K562 (cell line): ENCODE results near the gene EFHC1. TPM values are rescaled to one million over a fixed set of nuclear protein-coding genes. Genes with fewer than 3 reads are reported as not detected.

Experiments
- ATAC-seq: fragments of 200-7000 bp; cut with Tn5 transposase; 3 replicates; pipeline ENCODE4 v1.9.1; 2020; ENCODE audit warnings: moderate library complexity
- BruUV-seq: library from RNA; stranded (reverse); fragments of 400-500 nt; replicated peaks from 2 replicates; lab custom pipeline; 2021; lab: Mats Ljungman, UMichigan
- CTCF ChIA-PET: fragments of 300-600 bp; formaldehyde crosslinking; extraction: SDS; loops from one replicate; lab custom pipeline; 2021; ENCODE audit warnings: low intra/inter-chr PET ratio; lab: Yijun Ruan, JAX
- POLR2A ChIA-PET: fragments of 300-600, 350-650 bp; sonication (Branson Sonifier 250); formaldehyde crosslinking; extraction: SDS; loops from one replicate; lab custom pipeline; 2021; ENCODE audit warnings: antibody characterized with exemption, inconsistent platforms; lab: Yijun Ruan, JAX
- DNase-seq, 4 experiments: peaks; one replicate each; pipeline versions ENCODE4 v3.0.0 to v3.0.0-alpha.2; 2011 to 2018; ENCODE audit warnings: low spot score in 3 of 4, mixed read lengths in 3 of 4; ENCODE audit errors: extremely low read depth in 1 of 4
- FAIRE-seq: peaks from 2 replicates; lab custom pipeline; 2011; peaks lifted over from hg19 to GRCh38; lab: Jason Lieb, UNC
- H2AFZ ChIP-seq: 2 replicates; pipeline ENCODE4 v1.6.0; 2011; ENCODE audit warnings: low read depth, low read length, control low read depth, inconsistent platforms
- H3K27ac ChIP-seq: fragments of 200-600 bp; 3 replicates; pipeline ENCODE4 v1.8.0; 2011; ENCODE audit warnings: low read depth, mild to moderate bottlenecking, control low read depth, inconsistent platforms, low read length, moderate library complexity, mixed read lengths; ENCODE audit errors: extremely low read depth
- H3K27me3 ChIP-seq, 2 experiments: fragments of 300-600 bp in 1 of 2; 2 replicates in 1 of 2; 3 replicates in 1 of 2; pipeline versions ENCODE4 v1.6.0 to v1.8.0; 2011; ENCODE audit warnings: inconsistent platforms in 2 of 2, low read length in 2 of 2, mild to moderate bottlenecking in 1 of 2, mixed read lengths in 1 of 2, moderate library complexity in 1 of 2; ENCODE audit not compliant: control insufficient read depth in 2 of 2, insufficient read depth in 2 of 2
- H3K36me3 ChIP-seq: fragments of 300-600 bp; 3 replicates; pipeline ENCODE4 v1.8.0; 2011; ENCODE audit warnings: mild to moderate bottlenecking, low read length, inconsistent platforms; ENCODE audit not compliant: control insufficient read depth, insufficient read depth
- H3K4me1 ChIP-seq, 2 experiments: fragments of 200-600 bp in 1 of 2; replicated peaks in 1 of 2; 2 replicates in 1 of 2; 3 replicates in 1 of 2; pipeline versions ENCODE4 v1.5.1 to v1.8.0; 2011; ENCODE audit warnings: inconsistent platforms in 2 of 2, low read length in 2 of 2, mild to moderate bottlenecking in 1 of 2, mixed read lengths in 1 of 2, moderate library complexity in 1 of 2; ENCODE audit not compliant: control insufficient read depth in 2 of 2, insufficient read depth in 2 of 2
- H3K4me2 ChIP-seq: 2 replicates; pipeline ENCODE4 v1.6.1; 2011; ENCODE audit warnings: low read length, control low read depth, inconsistent platforms, mixed read lengths; ENCODE audit not compliant: insufficient read depth
- H3K4me3 ChIP-seq: fragments of 200-600 bp; sonication (generic), shearing (Covaris generic); 2 replicates; pipeline ENCODE4 v1.5.1; 2016; ENCODE audit warnings: control low read depth, inconsistent platforms
- H3K79me2 ChIP-seq: fragments of 200-600 bp; 3 replicates; pipeline ENCODE4 v1.8.0; 2011; ENCODE audit warnings: low read length, inconsistent platforms; ENCODE audit not compliant: control insufficient read depth, insufficient read depth
- H3K9ac ChIP-seq, 2 experiments: 2 replicates each; pipeline versions ENCODE4 v1.6.0 to v1.6.1; 2011; ENCODE audit warnings: low read depth in 2 of 2, low read length in 2 of 2, control low read depth in 1 of 2, inconsistent platforms in 1 of 2, mild to moderate bottlenecking in 1 of 2, mixed read lengths in 1 of 2; ENCODE audit not compliant: insufficient read depth in 1 of 2
- H3K9me1 ChIP-seq: one replicate; pipeline ENCODE4 v1.6.0; 2011; ENCODE audit warnings: inconsistent platforms, mild to moderate bottlenecking, low read length, moderate library complexity; ENCODE audit not compliant: control insufficient read depth, insufficient read depth
- H3K9me3 ChIP-seq: replicated peaks from 2 replicates; pipeline ENCODE4 v1.5.1; 2011; ENCODE audit warnings: low read depth, low read length, inconsistent platforms; ENCODE audit not compliant: control insufficient read depth, insufficient read depth
- H4K20me1 ChIP-seq: replicated peaks from 2 replicates; pipeline ENCODE4 v1.6.1; 2011; ENCODE audit warnings: low read length, inconsistent platforms, mixed read lengths; ENCODE audit not compliant: control insufficient read depth, insufficient read depth
- CBFA2T3 ChIP-seq: fragments of 450-650 bp; IDR thresholded peaks from 2 replicates; pipeline ENCODE4 v1.6.1; 2017
- FOSL1 ChIP-seq: fragments of 200-800 bp; sonication (Bioruptor generic); conservative IDR thresholded peaks from 2 replicates; pipeline ENCODE4 v1.6.1; 2016; ENCODE audit warnings: missing genetic modification characterization, missing compliant biosample characterization
- JUND ChIP-seq, 2 experiments: IDR thresholded peaks; 2 replicates in 1 of 2; 3 replicates in 1 of 2; pipeline ENCODE4 v1.6.1; 2011; ENCODE audit warnings: borderline replicate concordance in 2 of 2, low read depth in 2 of 2, low read length in 2 of 2, improper control_type of control experiment in 1 of 2, missing biosample characterization in 1 of 2, missing genetic modification characterization in 1 of 2, missing genetic modification reagents in 1 of 2
- KAT2B ChIP-seq: IDR thresholded peaks from one replicate; pipeline ENCODE4 v1.6.1; 2012; ENCODE audit warnings: low read depth, mild to moderate bottlenecking, control low read depth, inconsistent platforms, low read length, moderate library complexity
- KDM2B ChIP-seq: fragments of 250-450 bp; sonication (Bioruptor Pico); IDR thresholded peaks from 2 replicates; pipeline ENCODE4 v1.8.0; 2021; ENCODE audit warnings: mild to moderate bottlenecking, moderate library complexity
- ZSCAN29 ChIP-seq: fragments of 450-650 bp; IDR thresholded peaks from 2 replicates; pipeline ENCODE4 v1.6.1; 2017
- WGBS: fragments of 100-300 bp; shearing (Covaris generic); methylation state at CpG from one replicate; pipeline ENCODE4 v1.1.6; 2016; ENCODE audit warnings: low coverage, mixed read lengths; ENCODE audit not compliant: insufficient coverage; ENCODE audit errors: missing lambda C conversion rate; 5-methylcytosine and 5-hydroxymethylcytosine counted together
- in situ Hi-C: fragments of 300-500 bp; cut with MboI; formaldehyde crosslinking; loops from 4 replicates; pipeline ENCODE4 v1.15.0; 2018; ENCODE audit warnings: inconsistent platforms, mixed read lengths
- intact Hi-C: fragments of 100-400 bp; cut with micrococcal nuclease; formaldehyde crosslinking; loops from 2 replicates; pipeline ENCODE4 v1.14.2; 2022
- polyA plus RNA-seq, 8 experiments: library from polyadenylated mRNA; depleted of rRNA in 4 of 8; stranded (reverse) in 5 of 8; unstranded in 3 of 8; fragments of >200 nt; fragmentation: Nextera tagmentation in 2 of 8; fragmentation: Illumina TruSeq in 1 of 8; extraction: Ambion mirVana in 2 of 8; extraction: Trizol in 1 of 8; gene quantifications; 2 replicates each; pipeline versions ENCODE4 v1.2.1 to v1.2.3, GENCODE V29; 2011 to 2014; ENCODE audit warnings: inconsistent platforms in 1 of 8, missing spikeins in 1 of 8
- total RNA-seq, 7 experiments: library from RNA; depleted of rRNA in 6 of 7; stranded (reverse); fragments of >200 nt in 6 of 7; fragmentation: Illumina TruSeq in 2 of 7; extraction: Trizol in 2 of 7; gene quantifications; 2 replicates each; pipeline versions ENCODE4 v1.2.1 to v1.2.3, GENCODE V29; 2011 to 2021; ENCODE audit warnings: low replicate concordance in 1 of 7
- TF ChIP-seq, protein P1 (sequence below): fragments of 450-650 bp; formaldehyde crosslinking; IDR thresholded peaks from 2 replicates; pipeline ENCODE4 v1.4.0; 2020; ENCODE audit warnings: mild to moderate bottlenecking, mixed read lengths
- TF ChIP-seq, protein P2 (sequence below): fragments of 450-650 bp; IDR thresholded peaks from 2 replicates; pipeline ENCODE4 v1.6.1; 2016; ENCODE audit warnings: antibody characterized with exemption

The EFHC1 gene
- total and polyA plus RNA-seq, 9 of the 15 experiments (the other 6 are each of a cell fraction or from before 2014, with no cell fraction given): 9.5 to 31.0 (median 14.9) TPM

DNA sequence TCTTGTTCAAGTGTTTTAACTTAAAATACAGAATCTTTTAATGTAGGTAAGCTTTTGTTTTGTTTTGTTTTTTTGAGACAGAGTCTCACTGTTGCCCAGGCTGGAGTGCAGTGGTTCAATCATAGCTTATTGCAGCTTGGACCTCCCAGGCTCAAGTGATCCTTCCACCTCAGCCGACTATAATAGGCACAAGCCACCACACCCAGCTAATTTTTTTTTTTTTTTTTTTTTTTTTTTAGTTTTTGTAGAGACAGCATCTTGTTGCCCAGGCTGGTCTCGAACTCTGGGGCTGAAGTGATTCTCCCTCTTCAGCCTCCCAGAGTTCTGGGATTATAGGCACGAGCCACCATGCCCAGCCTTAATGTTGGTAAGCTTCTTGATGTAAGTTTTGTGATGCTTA is 3.3 kb downstream of the EFHC1 start (continued):
- TF ChIP-seq, protein P1, sequence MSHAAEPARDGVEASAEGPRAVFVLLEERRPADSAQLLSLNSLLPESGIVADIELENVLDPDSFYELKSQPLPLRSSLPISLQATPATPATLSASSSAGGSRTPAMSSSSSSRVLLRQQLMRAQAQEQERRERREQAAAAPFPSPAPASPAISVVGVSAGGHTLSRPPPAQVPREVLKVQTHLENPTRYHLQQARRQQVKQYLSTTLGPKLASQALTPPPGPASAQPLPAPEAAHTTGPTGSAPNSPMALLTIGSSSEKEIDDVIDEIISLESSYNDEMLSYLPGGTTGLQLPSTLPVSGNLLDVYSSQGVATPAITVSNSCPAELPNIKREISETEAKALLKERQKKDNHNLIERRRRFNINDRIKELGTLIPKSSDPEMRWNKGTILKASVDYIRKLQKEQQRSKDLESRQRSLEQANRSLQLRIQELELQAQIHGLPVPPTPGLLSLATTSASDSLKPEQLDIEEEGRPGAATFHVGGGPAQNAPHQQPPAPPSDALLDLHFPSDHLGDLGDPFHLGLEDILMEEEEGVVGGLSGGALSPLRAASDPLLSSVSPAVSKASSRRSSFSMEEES: no peak
- TF ChIP-seq KDM2B (CRISPR knock-in tag): no peak
- TF ChIP-seq KAT2B: no peak
- TF ChIP-seq, protein P2, sequence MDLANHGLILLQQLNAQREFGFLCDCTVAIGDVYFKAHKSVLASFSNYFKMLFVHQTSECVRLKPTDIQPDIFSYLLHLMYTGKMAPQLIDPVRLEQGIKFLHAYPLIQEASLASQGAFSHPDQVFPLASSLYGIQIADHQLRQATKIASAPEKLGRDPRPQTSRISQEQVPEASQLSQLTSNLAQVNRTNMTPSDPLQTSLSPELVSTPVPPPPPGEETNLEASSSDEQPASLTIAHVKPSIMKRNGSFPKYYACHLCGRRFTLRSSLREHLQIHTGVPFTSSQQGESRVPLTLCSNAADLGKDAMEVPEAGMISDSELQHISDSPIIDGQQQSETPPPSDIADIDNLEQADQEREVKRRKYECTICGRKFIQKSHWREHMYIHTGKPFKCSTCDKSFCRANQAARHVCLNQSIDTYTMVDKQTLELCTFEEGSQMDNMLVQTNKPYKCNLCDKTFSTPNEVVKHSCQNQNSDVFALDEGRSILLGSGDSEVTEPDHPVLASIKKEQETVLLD: no peak
- no peak for TF ChIP-seq CBFA2T3

DNA sequence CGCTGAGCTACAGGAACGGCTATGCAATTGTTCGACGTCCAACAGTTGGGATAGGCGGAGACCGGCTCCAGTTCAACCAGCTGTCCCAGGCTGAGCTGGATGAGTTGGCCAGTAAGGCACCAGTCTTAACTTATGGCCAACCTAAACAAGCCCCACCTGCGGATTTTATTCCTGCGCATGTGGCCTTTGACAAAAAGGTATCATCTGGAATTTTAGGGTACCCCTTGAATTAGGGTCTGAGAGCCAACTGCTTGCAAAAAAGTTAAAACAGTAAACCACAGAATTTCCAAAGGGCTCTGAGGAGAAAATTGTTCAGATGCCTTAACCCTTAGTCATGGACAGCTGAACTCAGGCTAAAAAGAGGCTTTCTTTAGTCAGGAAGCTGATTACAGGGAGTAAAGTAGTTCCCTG is 3.8 kb downstream of the EFHC1 start:
- no peak overlapping the region for H3K9ac ChIP-seq
- CTCF ChIA-PET: no interaction called here
- no peak overlapping the region for H3K27ac ChIP-seq
- H2AFZ ChIP-seq: no peak overlapping the region
- TF ChIP-seq JUND (IDR thresholded peaks at IDR 0.05; ENCODE audit: borderline replicate concordance, low read depth, low read length): no peak
- peak; percentile 18; the same call in 1 of the 3 replicates for TF ChIP-seq JUND (tag; IDR thresholded peaks at IDR 0.05; ENCODE audit: borderline replicate concordance, low read depth, low read length)
- 0 out of 2 replicates have a peak, but pooled peaks have one; percentile 42 for TF ChIP-seq FOSL1 (tag)
- no peak for TF ChIP-seq ZSCAN29
- TF ChIP-seq, all 486 proteins: peak for 2
- H3K27me3 ChIP-seq: no peaks in the 10 kb centered on the region
- no TSS peak for BruUV-seq
- in situ Hi-C loops (loop anchor here (25.0 kb wide), 1 partner anchor 1063 kb away; no protein-coding TSS in a partner anchor), intact Hi-C loops (loop anchor here (5.0 kb wide), 1 partner anchor 58 kb away; no protein-coding TSS in a partner anchor)
- H3K9me1 ChIP-seq: no peaks in the 10 kb centered on the region
- H4K20me1 ChIP-seq: no peaks in the 10 kb centered on the region
- peaks cover 8 to 14% of the 10 kb centered on the region in 2 experiments; a peak in 4 of 5 replicates for H3K4me1 ChIP-seq
- no peak for DNase-seq
- H3K4me2 ChIP-seq: no peak overlapping the region
- no peak overlapping the region for H3K4me3 ChIP-seq
- H3K79me2 ChIP-seq: peaks cover 6% of the 10 kb centered on the region; the same call in 2 of the 3 replicates
- no peaks in the 10 kb centered on the region for H3K36me3 ChIP-seq
- FAIRE-seq: no peak
- POLR2A ChIA-PET: no interaction called here
- H3K9me3 ChIP-seq: no peaks in the 10 kb centered on the region
- no peak for ATAC-seq
- 93% methylated on average over 8 of the region's 8 CpGs for WGBS
